ENCODE data around the gene KRTAP2-1. TPM values are rescaled to one million over a fixed set of nuclear protein-coding genes. Genes with fewer than 3 reads are reported as not detected.

KRTAP2-1 gene
- total and polyA plus RNA-seq, 2 of the 8 experiments (the other 6 are each of a cell fraction or from before 2014, with no cell fraction given) = not detected

DNA sequence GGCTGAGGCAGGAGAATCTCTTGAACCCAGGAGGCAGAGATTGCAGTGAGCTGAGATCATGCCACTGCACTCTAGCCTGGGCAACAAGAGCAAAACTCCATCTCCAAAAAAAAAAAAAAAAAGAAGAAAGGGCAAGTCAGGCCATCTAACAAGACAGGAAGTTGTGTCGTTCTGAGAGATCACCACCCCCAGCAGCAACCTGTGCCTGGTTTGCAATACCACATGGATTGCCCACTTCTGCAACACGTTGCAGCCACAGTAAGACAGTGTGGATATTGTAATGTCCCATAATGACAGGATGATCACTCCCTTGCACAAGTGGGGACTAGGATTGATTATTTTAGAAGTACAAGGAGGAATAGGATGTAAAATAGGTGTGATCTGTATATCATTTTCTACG is 21.9 kb upstream of the KRTAP2-1 start (continued):
- TF ChIP-seq, protein P1, sequence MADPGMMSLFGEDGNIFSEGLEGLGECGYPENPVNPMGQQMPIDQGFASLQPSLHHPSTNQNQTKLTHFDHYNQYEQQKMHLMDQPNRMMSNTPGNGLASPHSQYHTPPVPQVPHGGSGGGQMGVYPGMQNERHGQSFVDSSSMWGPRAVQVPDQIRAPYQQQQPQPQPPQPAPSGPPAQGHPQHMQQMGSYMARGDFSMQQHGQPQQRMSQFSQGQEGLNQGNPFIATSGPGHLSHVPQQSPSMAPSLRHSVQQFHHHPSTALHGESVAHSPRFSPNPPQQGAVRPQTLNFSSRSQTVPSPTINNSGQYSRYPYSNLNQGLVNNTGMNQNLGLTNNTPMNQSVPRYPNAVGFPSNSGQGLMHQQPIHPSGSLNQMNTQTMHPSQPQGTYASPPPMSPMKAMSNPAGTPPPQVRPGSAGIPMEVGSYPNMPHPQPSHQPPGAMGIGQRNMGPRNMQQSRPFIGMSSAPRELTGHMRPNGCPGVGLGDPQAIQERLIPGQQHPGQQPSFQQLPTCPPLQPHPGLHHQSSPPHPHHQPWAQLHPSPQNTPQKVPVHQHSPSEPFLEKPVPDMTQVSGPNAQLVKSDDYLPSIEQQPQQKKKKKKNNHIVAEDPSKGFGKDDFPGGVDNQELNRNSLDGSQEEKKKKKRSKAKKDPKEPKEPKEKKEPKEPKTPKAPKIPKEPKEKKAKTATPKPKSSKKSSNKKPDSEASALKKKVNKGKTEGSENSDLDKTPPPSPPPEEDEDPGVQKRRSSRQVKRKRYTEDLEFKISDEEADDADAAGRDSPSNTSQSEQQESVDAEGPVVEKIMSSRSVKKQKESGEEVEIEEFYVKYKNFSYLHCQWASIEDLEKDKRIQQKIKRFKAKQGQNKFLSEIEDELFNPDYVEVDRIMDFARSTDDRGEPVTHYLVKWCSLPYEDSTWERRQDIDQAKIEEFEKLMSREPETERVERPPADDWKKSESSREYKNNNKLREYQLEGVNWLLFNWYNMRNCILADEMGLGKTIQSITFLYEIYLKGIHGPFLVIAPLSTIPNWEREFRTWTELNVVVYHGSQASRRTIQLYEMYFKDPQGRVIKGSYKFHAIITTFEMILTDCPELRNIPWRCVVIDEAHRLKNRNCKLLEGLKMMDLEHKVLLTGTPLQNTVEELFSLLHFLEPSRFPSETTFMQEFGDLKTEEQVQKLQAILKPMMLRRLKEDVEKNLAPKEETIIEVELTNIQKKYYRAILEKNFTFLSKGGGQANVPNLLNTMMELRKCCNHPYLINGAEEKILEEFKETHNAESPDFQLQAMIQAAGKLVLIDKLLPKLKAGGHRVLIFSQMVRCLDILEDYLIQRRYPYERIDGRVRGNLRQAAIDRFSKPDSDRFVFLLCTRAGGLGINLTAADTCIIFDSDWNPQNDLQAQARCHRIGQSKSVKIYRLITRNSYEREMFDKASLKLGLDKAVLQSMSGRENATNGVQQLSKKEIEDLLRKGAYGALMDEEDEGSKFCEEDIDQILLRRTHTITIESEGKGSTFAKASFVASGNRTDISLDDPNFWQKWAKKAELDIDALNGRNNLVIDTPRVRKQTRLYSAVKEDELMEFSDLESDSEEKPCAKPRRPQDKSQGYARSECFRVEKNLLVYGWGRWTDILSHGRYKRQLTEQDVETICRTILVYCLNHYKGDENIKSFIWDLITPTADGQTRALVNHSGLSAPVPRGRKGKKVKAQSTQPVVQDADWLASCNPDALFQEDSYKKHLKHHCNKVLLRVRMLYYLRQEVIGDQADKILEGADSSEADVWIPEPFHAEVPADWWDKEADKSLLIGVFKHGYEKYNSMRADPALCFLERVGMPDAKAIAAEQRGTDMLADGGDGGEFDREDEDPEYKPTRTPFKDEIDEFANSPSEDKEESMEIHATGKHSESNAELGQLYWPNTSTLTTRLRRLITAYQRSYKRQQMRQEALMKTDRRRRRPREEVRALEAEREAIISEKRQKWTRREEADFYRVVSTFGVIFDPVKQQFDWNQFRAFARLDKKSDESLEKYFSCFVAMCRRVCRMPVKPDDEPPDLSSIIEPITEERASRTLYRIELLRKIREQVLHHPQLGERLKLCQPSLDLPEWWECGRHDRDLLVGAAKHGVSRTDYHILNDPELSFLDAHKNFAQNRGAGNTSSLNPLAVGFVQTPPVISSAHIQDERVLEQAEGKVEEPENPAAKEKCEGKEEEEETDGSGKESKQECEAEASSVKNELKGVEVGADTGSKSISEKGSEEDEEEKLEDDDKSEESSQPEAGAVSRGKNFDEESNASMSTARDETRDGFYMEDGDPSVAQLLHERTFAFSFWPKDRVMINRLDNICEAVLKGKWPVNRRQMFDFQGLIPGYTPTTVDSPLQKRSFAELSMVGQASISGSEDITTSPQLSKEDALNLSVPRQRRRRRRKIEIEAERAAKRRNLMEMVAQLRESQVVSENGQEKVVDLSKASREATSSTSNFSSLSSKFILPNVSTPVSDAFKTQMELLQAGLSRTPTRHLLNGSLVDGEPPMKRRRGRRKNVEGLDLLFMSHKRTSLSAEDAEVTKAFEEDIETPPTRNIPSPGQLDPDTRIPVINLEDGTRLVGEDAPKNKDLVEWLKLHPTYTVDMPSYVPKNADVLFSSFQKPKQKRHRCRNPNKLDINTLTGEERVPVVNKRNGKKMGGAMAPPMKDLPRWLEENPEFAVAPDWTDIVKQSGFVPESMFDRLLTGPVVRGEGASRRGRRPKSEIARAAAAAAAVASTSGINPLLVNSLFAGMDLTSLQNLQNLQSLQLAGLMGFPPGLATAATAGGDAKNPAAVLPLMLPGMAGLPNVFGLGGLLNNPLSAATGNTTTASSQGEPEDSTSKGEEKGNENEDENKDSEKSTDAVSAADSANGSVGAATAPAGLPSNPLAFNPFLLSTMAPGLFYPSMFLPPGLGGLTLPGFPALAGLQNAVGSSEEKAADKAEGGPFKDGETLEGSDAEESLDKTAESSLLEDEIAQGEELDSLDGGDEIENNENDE (IDR thresholded peaks at IDR 0.05; ENCODE audit: insufficient replicate concordance, low read length) = no peak
- TF ChIP-seq HDAC6 (IDR thresholded peaks at IDR 0.05; ENCODE audit: low read depth, low read length) (no peak), CTBP2 (IDR thresholded peaks at IDR 0.05; ENCODE audit: borderline replicate concordance, insufficient read depth, insufficient read length, low read length) (no peak), RXRA (IDR thresholded peaks at IDR 0.05; ENCODE audit: insufficient read depth, low read depth, low read length) (no peak), TBP (IDR thresholded peaks at IDR 0.05; ENCODE audit: low read depth, low read length) (no peak), KDM5A (IDR thresholded peaks at IDR 0.05; ENCODE audit: low read length) (no peak)
- TF ChIP-seq, protein P2, sequence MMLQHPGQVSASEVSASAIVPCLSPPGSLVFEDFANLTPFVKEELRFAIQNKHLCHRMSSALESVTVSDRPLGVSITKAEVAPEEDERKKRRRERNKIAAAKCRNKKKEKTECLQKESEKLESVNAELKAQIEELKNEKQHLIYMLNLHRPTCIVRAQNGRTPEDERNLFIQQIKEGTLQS (IDR thresholded peaks at IDR 0.05; ENCODE audit: insufficient read depth, low read depth, low read length) = no peak

All from H1 (cell line).